H9 (cell line): ENCODE results near the gene TMEM253. TPM values are rescaled to one million over a fixed set of nuclear protein-coding genes. Genes with fewer than 3 reads are reported as not detected.

Experiments used
- DNase-seq: peaks from one replicate; pipeline ENCODE4 v3.0.0-alpha.2; 2017
- H2AFZ ChIP-seq: one replicate; pipeline ENCODE4 v1.6.1; 2013; ENCODE audit warnings: mild to moderate bottlenecking, low read length, control low read depth, moderate library complexity
- H2AK5ac ChIP-seq: 2 replicates; pipeline ENCODE4 v1.6.1; 2013; ENCODE audit warnings: low read length, control low read depth, mixed read lengths; ENCODE audit not compliant: insufficient read length
- H2BK120ac ChIP-seq: one replicate; pipeline ENCODE4 v1.6.1; 2013; ENCODE audit warnings: low read depth, mild to moderate bottlenecking, low read length, control low read depth, inconsistent platforms; ENCODE audit not compliant: poor library complexity, severe bottlenecking
- H2BK12ac ChIP-seq: 2 replicates; pipeline ENCODE4 v1.6.1; 2013; ENCODE audit warnings: low read length, control low read depth, mixed read lengths, low read depth; ENCODE audit not compliant: insufficient read length
- H2BK15ac ChIP-seq: 2 replicates; pipeline ENCODE4 v1.6.1; 2013; ENCODE audit warnings: low read depth, low read length, control low read depth
- H2BK20ac ChIP-seq: one replicate; pipeline ENCODE4 v1.6.1; 2013; ENCODE audit warnings: low read depth, mild to moderate bottlenecking, low read length, control low read depth, inconsistent platforms; ENCODE audit not compliant: poor library complexity, severe bottlenecking
- H2BK5ac ChIP-seq: 2 replicates; pipeline ENCODE4 v1.6.1; 2013; ENCODE audit warnings: low read length, control low read depth, mixed read lengths; ENCODE audit not compliant: insufficient read length
- H3K14ac ChIP-seq: 2 replicates; pipeline ENCODE4 v1.6.1; 2013; ENCODE audit warnings: low read length, control low read depth; ENCODE audit not compliant: insufficient read depth
- H3K18ac ChIP-seq: 2 replicates; pipeline ENCODE4 v1.6.1; 2013; ENCODE audit warnings: low read depth, mild to moderate bottlenecking, mixed read lengths, low read length, control low read depth; ENCODE audit not compliant: insufficient read length
- H3K23ac ChIP-seq: 2 replicates; pipeline ENCODE4 v1.6.1; 2013; ENCODE audit warnings: low read length, control low read depth, mixed read lengths, low read depth; ENCODE audit not compliant: insufficient read length
- H3K23me2 ChIP-seq: 2 replicates; pipeline ENCODE4 v1.6.1; 2013; ENCODE audit warnings: low read depth, mild to moderate bottlenecking, mixed read lengths, low read length, control low read depth; ENCODE audit not compliant: insufficient read length, poor library complexity, severe bottlenecking
- H3K27ac ChIP-seq: 2 replicates; pipeline ENCODE4 v1.5.1; 2013; ENCODE audit warnings: low read length, control low read depth, mixed read lengths, low read depth; ENCODE audit not compliant: insufficient read length
- H3K27me3 ChIP-seq: 2 replicates; pipeline ENCODE4 v1.6.1; 2013; ENCODE audit warnings: low read length, control low read depth, inconsistent platforms; ENCODE audit not compliant: insufficient read depth
- H3K4ac ChIP-seq: 2 replicates; pipeline ENCODE4 v1.6.1; 2013; ENCODE audit warnings: low read depth, mild to moderate bottlenecking, control low read depth, inconsistent platforms, low read length, moderate library complexity
- H3K4me1 ChIP-seq: 2 replicates; pipeline ENCODE4 v1.6.1; 2013; ENCODE audit warnings: low read length, control low read depth, inconsistent platforms; ENCODE audit not compliant: insufficient read depth
- H3K4me2 ChIP-seq: 2 replicates; pipeline ENCODE4 v1.6.1; 2013; ENCODE audit warnings: low read length, control low read depth, mixed read lengths; ENCODE audit not compliant: insufficient read length, insufficient read depth
- H3K56ac ChIP-seq: 2 replicates; pipeline ENCODE4 v1.6.1; 2013; ENCODE audit warnings: low read depth, mild to moderate bottlenecking, mixed read lengths, low read length, control low read depth; ENCODE audit not compliant: insufficient read length
- H3K79me1 ChIP-seq: 2 replicates; pipeline ENCODE4 v1.6.1; 2013; ENCODE audit warnings: low read depth, mild to moderate bottlenecking, moderate library complexity, low read length, control low read depth, inconsistent platforms; ENCODE audit not compliant: insufficient read depth, poor library complexity, severe bottlenecking
- H3K79me2 ChIP-seq: 2 replicates; pipeline ENCODE4 v1.6.1; 2013; ENCODE audit warnings: low read length, control low read depth, inconsistent platforms; ENCODE audit not compliant: insufficient read depth
- H3K9ac ChIP-seq: 2 replicates; pipeline ENCODE4 v1.6.1; 2013; ENCODE audit warnings: low read length, control low read depth, mixed read lengths; ENCODE audit not compliant: insufficient read length; ENCODE audit errors: extremely low read depth
- H3K9me3 ChIP-seq: one replicate; pipeline ENCODE4 v1.6.1; 2013; ENCODE audit warnings: low read depth, low read length, inconsistent platforms; ENCODE audit not compliant: control insufficient read depth
- H3T11ph ChIP-seq: one replicate; pipeline ENCODE4 v1.6.1; 2013; ENCODE audit warnings: mild to moderate bottlenecking, low read length, control low read depth, inconsistent platforms
- H4K20me1 ChIP-seq: one replicate; pipeline ENCODE4 v1.6.1; 2013; ENCODE audit not compliant: control insufficient read depth, insufficient read length, insufficient read depth
- H4K5ac ChIP-seq: 2 replicates; pipeline ENCODE4 v1.6.1; 2013; ENCODE audit warnings: low read depth, mild to moderate bottlenecking, mixed read lengths, low read length, control low read depth; ENCODE audit not compliant: insufficient read length
- H4K8ac ChIP-seq: replicated peaks from 2 replicates; pipeline ENCODE4 v1.6.1; 2013; ENCODE audit warnings: low read length, control low read depth, mixed read lengths, low read depth; ENCODE audit not compliant: insufficient read length
- H4K91ac ChIP-seq: 2 replicates; pipeline ENCODE4 v1.6.1; 2013; ENCODE audit warnings: low read depth, mild to moderate bottlenecking, moderate library complexity, mixed read lengths, low read length, control low read depth; ENCODE audit not compliant: insufficient read length
- H3K27ac Mint-ChIP-seq, 3 experiments: 2 replicates in 2 of 3; 3 replicates in 1 of 3; pipeline ENCODE4 v1.8.0; 2020 to 2021; ENCODE audit warnings: mixed read lengths in 3 of 3, mild to moderate bottlenecking in 1 of 3, moderate library complexity in 1 of 3
- H3K27me3 Mint-ChIP-seq: 2 replicates; pipeline ENCODE4 v1.8.0; 2021; ENCODE audit warnings: low read depth, mild to moderate bottlenecking, moderate library complexity, mixed read lengths
- H3K36me3 Mint-ChIP-seq, 3 experiments: 2 replicates in 2 of 3; 3 replicates in 1 of 3; pipeline ENCODE4 v1.8.0; 2020 to 2021; ENCODE audit warnings: low read depth in 3 of 3, mixed read lengths in 3 of 3; ENCODE audit not compliant: insufficient read depth in 1 of 3
- H3K4me1 Mint-ChIP-seq, 2 experiments: 2 replicates each; pipeline ENCODE4 v1.8.0; 2020; ENCODE audit warnings: mixed read lengths in 2 of 2
- H3K4me3 Mint-ChIP-seq, 2 experiments: 2 replicates in 1 of 2; 3 replicates in 1 of 2; pipeline ENCODE4 v1.8.0; 2020 to 2021; ENCODE audit warnings: mild to moderate bottlenecking in 2 of 2, mixed read lengths in 2 of 2, moderate library complexity in 1 of 2
- H3K9me3 Mint-ChIP-seq, 2 experiments: 2 replicates in 1 of 2; 3 replicates in 1 of 2; pipeline ENCODE4 v1.8.0; 2020; ENCODE audit warnings: mild to moderate bottlenecking in 2 of 2, mixed read lengths in 2 of 2, moderate library complexity in 1 of 2
- CTCF ChIP-seq: fragments of 200-600 bp; sonication (generic); conservative IDR thresholded peaks from 3 replicates; pipeline ENCODE4 v1.8.0; 2021; ENCODE audit warnings: antibody characterized with exemption, mild to moderate bottlenecking
- WGBS: extraction: QIAGEN DNeasy Blood & Tissue Kit; methylation state at CpG from one replicate; pipeline ENCODE4 v1.1.7; 2013; ENCODE audit warnings: missing lambda C conversion rate, low lambda C conversion rate, mixed read lengths; ENCODE audit not compliant: insufficient read length; ENCODE audit errors: extremely low coverage; 5-methylcytosine and 5-hydroxymethylcytosine counted together
- total RNA-seq: library from RNA; stranded (reverse); gene quantifications from 2 replicates; pipeline ENCODE4 v1.2.1, GENCODE V29; 2021

The TMEM253 gene
- total RNA-seq, 1 experiment from 2014 or later, result 2.2 TPM

DNA sequence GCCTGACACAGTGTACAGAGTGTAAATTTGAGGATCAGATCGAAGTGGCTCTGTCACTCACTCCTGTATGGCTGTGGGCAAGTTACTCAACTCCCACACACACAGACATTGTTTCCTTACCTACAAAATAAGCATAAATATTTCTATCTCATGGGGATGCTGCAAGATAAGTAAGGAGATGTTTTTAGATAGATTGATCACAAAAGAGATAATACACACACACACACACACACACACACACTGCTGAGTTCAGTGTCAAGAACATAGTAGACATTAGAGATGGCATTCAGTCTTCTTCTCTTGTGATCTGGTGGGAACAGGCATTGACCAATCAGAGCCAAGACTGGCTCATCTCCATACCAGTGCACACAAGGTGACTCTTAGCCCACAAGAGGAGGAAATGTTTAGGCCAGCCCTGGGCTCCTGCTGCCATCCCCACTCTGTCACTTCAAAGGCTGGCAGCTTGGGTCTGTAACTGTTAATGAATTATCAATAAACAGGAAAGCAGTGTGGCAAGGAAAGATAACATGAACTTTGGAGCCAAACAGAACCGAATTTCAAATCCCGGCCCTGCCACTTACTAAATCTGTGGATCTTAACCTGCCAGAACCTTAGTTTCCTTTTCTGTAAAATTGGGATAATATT lies 46.6 kb upstream of the TMEM253 start:
- Histone ChIP-seq H2BK12ac (no peak overlapping the region), H3K14ac (no peak overlapping the region), H4K20me1 (no peaks in the 10 kb centered on the region), H3K23ac (no peak overlapping the region), H3K27me3 (no peaks in the 10 kb centered on the region), H3K4me1 (no peaks in the 10 kb centered on the region; the same call in 1 of the 2 replicates), H2AK5ac (no peak overlapping the region), H3K9me3 (no peaks in the 10 kb centered on the region), H3K4ac (no peak overlapping the region), H3K56ac (no peak overlapping the region), H3K23me2 (no peaks in the 10 kb centered on the region), H2BK5ac (no peak overlapping the region), H4K5ac (no peak overlapping the region), H2AFZ (no peak overlapping the region), H2BK120ac (no peak overlapping the region), H4K91ac (no peak overlapping the region), H3K79me1 (no peaks in the 10 kb centered on the region), H3K9ac (no peak overlapping the region), H3K4me2 (no peak overlapping the region), H3K79me2 (no peaks in the 10 kb centered on the region), H2BK20ac (no peak overlapping the region), H3T11ph (no peak overlapping the region), H4K8ac (no peak overlapping the region), H2BK15ac (no peak overlapping the region), H3K18ac (no peak overlapping the region), H3K27ac (no peak overlapping the region)
- Mint-ChIP-seq H3K4me1 (peaks cover 11 to 14% of the 10 kb centered on the region in 2 experiments), H3K36me3 (no peaks in the 10 kb centered on the region), H3K9me3 (no peaks in the 10 kb centered on the region), H3K27me3 (peaks cover 4% of the 10 kb centered on the region; the same call in 1 of the 2 replicates), H3K4me3 (no peak overlapping the region), H3K27ac (peak overlapping the region in 1 of 3 experiments; percentile 80; a peak in 1 of 7 replicates)
- TF ChIP-seq CTCF, result no peak
- DNase-seq, result no peak
- no CpG with 5 or more reads among the region's 3 CpGs for WGBS
